AML-193 (cell line): Measurements from ENCODE around the gene KIF5C.
"Not testable (repeated sequence)": the region's sequence is repeated elsewhere in the genome, so short reads cannot be mapped to it uniquely, and the experiment has no call there.

Experiments
- DNase-seq, 2 experiments: peaks; one replicate each; lab custom pipeline; 2025; lab: John Stamatoyannopoulos, UW

Gene KIF5C

DNA sequence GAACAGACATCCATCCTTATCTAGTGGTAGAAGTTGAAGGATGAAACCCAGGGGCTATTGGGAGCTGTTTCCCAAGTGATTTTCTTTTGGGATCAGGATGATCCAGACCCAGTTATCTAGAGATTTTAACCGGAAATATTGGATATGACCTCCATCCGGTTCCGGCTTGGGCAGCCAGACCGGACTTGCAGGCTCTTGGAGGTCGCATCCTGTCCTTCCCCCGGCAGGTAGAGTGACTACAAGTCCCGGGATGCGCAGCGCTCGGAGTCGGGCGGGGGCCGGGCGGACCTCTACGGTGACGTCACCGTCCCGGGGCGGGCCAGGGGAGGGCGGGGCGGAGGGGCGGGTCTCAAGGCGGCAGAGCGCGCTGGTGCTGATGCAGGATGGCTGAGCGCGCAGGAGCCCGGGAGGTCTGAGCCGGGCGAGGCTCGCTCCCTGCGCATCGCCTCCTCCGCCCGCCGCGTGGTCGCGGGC lies at the start of gene KIF5C:
Gene KIF5C, plus strand, starts transcription at position 360 of the 474 bp plus-strand sequence. CDS start 391 bp downstream, outside the sequence.
- DNase-seq: no peak

DNA sequence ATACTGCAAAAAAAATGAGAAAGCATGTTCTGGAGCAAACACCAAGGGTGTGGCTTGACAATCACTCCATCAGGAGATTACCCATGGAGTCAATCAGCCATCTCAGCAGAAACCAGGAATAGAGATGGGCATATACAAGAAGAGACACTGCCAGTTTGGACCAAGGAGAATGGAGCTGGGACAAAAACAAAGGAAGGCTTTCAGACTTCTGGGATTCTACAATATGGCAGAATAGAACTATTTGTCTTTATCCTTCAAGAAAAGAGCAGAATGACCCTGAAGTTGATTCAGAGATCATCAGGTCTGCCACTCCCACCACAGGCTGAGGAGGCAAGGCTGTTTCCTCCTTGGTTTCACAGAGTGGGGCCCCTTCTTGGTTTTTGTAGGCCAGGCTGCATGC lies 48.2 kb upstream of the KIF5C start:
- DNase-seq: no peak

DNA sequence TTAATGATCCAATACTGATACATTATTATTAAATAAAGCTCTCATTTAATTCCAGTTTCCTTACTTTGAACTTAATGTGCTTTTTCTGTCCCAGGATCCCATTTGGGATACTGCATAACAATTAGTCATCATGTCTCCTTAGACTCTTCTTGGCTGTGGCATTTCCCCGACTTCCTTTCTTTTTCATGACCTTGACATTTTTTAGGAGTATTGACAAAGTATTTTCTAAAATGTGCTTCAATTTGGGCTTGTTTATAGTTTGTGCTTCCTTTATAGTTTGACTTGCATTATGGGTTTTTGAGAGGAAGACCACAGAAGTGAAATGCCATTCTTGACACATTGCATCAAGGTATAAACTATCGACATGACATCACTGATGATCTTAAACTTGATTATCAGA lies 46.1 kb upstream of the KIF5C start:
- no peak for DNase-seq

DNA sequence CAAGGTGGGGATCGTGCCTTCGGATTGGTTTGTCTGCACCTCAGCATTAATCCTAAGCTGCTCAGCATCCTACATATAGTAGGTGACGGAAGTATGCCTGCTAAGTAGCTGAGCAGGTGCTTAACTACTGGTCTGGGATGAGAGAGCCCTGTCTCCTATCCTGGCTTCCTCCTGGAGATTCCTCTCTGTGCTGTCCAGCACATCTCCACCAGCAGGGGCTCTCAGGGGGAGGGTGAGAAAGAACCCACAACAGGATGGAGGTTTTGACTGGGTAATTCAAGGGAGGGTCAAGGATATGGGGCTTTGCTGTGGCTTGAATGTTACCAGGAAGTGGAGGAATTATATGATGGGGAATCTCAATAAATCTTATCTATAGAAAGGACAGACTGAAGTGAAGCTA lies 45.4 kb upstream of the KIF5C start:
- DNase-seq: no peak

DNA sequence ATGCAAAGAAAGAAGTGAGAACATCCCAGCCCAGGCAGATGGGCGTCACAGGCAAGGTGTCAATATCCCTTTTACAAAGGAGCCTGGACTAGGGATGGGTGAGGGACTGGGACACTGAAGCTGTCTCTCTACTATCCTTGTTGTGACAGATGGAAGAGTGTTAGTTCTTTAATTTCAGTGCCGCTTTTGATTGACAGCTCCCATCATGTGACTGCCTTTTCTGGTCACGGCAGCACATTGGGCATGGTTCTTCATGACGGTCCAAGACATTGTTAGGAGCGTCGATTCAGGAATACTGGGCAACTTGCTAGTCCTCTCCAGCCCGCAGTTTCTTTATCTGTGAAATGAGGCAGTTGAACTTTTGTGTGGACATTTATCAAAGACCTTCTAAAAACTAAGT lies 42.4 kb upstream of the KIF5C start:
- DNase-seq: no peak

DNA sequence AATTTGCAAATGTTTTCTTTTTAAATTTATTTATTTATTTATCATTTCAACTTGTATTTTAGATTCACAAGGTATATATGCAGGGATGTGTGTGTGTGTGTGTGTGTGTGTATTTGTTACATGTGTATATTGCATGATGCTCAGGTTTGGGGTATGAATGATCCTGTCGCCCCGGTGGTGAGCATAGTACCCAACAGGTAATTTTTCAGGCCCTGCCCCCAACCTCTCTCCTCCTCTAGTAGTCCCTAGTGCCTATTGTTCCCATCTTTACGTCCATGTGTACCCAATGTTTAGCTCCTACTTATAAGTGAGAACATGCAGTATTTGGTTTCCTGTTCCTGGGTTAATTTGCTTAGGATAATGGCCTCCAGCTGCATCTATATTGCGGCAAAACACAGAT lies 33.0 kb upstream of the KIF5C start:
- DNase-seq: no peak

DNA sequence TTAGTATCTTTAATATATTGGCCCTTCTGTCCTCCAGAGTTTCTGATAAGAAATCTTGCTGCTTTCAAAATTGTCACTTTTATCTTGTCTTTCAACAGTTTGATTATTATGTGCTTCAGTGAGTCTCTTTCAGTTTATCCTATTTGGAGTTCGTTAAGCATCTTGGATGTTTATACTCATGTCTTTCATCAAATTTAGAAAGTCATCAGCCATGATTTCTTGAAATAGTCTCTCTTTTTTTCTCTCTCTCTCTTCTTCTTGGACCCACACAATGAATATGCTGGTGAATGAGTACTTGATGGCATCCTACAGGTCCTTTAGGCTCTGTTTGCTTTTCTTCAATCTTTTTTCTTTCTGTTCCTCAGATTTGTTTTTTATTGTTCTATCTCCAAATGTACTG lies 26.9 kb upstream of the KIF5C start:
- no peak for DNase-seq

DNA sequence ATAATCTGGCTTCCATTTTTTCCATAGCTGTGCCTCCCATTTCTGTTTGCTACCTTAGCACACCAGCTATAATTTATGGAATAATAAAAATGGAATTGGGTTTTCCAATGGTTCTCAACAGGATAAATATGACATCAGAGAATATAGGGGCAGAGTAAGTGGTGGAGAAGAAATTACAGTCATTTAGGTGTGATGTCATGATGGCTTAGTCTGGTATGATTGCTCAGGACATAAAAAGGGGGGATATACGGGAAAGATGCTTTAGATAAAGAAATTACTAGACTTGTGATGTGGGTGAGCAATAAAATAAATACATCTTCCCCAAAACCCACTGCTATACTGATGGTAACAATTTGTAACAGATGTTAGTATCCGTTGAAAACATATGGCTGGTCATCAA lies 21.6 kb upstream of the KIF5C start:
- DNase-seq: no peak

DNA sequence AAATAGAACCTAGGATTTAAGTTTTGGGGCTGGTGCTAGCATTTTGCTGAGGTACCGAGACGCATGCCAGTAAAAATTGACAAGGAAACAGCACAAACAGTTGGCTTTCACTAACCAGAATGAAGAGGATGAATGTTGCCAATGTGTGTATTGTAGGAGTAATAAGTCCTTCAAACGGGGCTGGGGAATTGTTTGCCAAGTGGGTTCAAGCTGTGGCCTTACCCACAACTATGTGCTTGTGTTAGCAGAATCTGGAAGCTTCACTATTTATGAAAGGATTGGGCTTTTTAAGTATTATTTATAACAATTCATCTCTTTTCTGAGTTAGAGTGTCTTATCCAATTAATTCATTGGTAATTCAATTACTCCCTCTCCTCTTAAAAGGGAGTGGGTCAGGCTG lies 15.0 kb upstream of the KIF5C start:
- DNase-seq: no peak

DNA sequence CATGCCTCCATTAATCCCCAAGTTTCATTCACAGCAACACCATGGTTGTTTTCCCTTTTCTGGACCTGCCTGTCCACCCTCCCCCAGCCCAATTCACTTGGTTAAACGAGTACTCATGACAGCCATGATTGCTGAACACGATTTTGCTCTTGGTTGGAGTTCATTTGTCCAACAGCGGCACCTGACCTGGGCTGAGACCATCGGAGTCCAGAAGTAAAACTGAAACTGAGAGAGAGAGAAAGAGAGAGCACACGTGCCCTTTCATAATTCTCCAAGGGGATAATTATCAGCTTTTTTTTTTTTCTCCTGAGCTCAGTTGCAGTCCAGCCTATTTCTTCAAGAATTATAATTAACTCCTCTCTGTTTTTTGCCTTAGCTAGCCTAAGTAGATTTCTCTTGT lies 13.7 kb upstream of the KIF5C start:
- DNase-seq: no peak

DNA sequence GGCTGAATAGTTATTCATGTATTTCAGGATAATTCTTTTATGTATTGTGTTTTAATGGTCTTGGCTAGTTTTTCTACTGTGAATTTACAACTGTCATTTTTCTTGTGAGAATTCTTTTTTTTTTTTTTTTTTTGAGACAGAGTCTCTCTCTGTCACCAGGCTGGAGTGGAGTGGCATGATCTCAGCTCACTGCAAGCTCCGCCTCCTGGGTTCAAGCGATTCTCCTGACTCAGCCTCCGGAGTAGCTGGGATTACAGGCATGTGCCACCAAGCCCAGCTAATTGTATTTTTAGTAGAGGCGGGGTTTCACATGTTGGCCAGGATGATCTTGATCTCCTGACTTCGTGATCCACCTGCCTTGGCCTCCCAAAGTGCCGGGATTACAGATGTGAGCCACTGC lies 12.5 kb upstream of the KIF5C start:
- not testable (repeated sequence) for DNase-seq

DNA sequence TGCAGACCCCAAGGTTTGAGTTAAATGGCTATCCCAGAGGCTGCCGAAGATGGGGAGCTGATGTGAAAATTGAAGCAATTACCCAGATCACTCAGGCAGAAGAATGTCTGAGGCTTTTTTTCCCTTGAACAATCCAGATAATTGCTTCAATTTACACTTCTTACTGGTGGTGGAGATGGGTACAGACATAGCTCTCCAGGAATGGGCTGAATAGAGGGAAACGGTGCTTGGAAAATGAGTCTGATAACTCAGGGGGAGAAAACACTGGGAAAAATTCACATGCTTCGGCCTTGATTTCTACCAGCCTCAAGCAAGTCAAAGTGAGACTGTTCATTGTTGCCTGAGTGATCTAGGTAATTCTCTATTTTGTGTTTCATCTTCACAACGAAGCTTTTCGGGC lies 9.5 kb upstream of the KIF5C start:
- no peak for DNase-seq

DNA sequence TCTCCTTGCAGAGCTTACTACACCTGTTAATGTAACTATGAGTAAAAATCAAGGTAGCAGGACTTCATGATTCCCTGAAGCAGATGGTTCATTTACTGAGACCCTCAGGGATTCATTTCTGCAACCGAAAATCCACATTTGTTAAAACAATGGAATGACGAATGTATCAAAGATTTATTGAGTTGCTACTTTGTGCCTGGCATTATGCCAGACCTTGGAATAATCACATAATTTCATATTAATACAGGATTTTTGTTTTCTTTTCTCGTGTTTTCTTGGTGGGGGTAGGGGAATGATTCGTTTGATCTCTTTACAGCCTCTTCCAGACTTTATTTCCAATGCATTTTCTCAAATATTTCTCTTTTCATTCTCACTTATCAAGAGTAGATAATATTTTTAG lies 8.9 kb upstream of the KIF5C start:
- DNase-seq: no peak

DNA sequence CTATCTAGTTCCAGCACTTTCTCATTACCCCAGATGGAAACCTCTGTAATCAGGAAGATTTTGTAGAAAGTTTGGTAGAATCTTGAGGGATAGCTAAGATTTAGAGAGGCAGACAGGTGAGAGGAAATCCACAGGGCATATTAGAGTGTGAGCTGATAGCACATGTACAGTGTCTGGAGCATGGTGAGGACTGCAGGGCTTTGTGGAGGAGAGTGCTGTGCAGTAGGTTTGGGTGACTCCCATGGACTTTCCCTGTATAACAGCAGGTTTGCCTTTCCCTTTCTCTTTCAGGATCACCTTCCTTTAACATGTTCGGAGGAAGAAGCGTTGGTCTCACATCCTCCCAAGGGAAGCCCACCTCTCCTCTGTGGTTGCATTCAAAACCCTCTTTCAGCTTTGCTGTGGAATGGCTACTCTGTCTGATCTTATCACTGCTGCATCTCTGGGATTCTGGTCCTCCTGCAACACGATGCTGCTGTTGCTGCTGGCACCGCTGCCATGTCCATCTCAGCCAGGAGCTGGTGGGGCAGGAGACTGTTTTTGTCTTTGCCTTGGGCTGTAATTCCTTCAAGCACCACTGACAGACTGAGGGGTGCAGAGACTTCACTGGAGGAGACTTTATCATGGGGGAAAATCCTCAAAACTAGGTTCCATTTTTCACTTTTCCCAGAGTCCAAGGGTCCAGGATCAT lies 7.8 kb upstream of the KIF5C start:
- no peak for DNase-seq

DNA sequence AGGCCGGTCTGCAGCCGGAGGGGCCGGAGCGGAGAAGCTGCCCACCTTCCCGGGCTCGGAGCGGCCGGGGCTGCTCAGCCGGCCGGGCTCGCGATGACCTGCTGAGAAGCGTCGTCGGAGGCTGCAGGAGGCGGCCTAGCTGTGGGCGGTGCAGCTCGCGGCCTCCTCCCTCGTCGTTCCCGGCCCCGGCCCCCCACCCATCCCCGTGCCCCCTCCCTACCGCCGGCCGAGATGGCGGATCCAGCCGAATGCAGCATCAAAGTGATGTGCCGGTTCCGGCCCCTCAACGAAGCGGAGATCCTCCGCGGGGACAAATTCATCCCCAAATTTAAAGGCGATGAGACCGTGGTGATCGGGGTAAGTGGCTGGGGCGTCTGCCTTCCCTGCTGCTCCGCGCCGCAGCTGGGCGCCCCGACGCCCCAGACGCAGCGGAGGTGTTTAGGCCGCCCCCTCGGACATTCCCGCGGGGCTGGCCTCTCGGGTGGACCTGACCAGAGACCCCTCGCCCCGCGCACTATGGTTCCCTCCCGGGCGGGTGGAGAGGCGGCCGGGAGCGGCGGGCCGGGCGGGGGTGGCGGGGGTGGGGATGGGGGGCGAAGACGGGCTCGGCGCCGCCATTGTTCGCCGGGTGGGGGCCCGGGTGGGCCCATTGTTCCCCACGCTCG lies 492 bp downstream of the KIF5C start:
- no peak for DNase-seq

DNA sequence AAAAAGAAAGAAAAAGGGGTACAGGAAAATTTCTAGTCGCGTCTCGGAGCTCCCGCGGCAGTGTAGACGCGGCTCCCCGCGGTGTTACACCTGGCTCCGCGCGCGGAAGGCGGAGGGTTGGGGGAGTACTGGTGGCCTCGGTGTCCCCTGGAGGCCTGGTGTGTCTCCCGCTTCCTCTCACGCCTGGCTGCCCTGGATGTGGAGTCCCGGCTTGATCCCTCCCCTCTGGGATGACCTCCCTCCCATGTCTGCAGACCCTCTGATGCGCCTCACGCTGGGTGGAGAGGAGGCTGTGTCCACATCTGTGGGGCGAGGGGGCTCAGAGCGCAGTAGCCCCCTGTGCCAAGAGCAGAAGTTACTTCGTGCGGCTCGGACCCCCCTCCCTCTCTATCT lies 1.2 kb downstream of the KIF5C start:
- no peak for DNase-seq

DNA sequence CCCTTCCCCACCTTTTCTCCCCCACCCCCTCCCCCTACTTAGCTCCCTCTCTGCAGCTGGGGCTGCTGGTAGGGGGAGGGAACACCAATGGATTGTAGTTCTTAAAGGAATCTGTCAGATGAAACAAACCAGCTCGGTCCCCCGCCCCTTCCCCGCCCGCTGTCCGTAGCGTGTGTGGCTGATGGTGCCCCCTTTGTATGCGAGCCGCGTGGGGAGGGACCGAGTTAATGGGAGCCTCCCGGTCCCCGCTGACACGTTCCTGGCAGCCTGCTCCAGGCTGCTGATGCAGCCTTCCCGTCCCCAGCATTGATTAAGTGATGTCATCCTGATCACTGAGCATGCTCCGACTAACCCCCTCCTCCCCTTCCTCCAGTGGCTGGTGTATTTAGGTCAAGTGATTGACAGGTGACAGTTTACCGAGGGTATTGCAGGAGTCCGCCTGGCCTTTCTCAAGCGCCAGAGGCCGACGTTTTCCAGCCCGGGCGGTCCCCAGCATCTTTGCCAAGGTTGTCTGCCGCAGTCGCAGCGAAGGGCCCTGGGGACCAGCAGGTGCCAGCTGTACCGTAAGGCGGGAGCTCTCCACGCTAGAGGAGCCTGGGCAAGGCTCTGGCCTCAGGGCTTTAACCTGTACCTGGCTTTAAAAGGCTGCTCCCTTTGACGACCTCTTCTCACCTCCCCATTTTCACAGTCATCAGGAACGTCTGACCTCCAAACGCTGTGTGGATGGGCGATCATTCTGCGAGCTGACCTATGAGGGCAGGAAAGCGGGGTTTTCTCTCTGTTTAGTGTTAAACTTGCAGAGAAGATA lies 1.8 kb downstream of the KIF5C start:
- DNase-seq: no peak

DNA sequence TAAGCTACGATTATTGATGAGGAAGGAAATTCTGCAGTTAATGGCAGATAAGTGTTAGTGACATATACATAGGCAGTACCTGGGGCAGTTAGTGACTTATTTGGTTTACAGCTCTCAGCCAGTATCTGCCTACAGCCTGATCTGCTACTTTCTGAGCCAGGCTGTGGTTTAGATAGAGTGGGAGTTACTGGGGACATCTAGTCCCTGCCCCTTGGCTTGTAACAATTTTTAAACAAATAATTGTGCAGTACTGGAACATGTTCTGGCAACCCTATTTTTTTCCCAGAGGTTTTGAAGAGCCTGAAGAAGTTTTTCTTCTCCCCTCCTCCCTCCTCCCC lies 2.3 kb downstream of the KIF5C start:
- no peak for DNase-seq

DNA sequence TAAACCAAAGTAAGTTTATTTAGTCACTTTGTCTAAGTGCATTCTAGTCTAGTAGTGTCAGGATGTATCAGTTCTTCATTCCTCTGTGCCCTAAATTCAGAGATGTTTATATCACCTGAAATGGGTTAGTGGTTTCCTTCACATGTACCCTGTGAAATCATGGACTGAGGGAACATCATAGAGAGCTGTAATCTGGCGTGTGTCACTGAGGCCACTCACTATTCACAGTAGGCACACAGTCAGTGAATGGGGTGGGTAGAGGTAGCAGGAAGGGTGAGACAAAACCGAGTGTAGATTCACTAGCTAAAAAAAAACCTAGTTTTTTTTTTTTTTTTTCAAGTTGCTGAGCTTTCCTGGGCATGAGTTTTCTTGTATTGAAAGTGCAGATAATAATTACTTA lies 5.6 kb downstream of the KIF5C start:
- no peak for DNase-seq

DNA sequence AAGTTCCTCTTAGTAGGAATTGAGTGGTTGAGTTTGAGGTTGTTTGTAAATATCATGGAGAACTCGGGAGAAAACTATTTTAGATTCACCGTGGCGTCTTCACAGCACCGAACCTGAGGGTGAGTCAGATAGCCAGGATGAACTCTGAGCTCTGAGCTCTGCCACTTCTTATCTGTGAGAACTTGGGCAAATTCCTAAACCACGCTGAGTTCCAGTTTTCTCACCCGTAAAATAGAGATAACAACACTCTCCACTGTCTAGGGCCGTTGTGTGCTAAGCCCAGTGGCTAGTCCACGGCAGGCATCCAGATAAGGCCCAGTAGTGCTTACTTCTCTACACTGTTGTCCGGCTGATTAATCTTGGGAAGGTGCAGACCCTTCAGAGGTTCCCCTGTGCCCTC lies 7.0 kb downstream of the KIF5C start:
- no peak for DNase-seq

DNA sequence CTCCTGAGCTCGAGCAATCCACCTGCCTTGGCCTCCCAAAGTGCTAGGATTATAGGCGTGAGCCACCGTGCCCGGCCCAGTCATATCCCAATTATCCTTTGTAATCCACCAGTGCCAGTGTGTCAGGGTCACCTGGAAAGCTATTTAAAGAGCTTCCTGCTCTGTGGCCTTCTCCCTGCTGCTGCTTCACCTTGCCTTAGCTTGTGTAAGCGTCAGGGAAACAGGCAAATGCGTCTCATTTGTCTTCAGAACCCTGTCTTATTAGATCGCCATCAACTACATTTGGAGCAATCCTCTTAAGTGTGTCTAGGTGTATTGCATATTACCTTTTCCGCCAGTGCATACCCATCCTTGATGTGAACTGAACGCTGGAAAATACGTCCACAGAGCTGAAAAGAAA lies 10.2 kb downstream of the KIF5C start:
- no peak for DNase-seq

DNA sequence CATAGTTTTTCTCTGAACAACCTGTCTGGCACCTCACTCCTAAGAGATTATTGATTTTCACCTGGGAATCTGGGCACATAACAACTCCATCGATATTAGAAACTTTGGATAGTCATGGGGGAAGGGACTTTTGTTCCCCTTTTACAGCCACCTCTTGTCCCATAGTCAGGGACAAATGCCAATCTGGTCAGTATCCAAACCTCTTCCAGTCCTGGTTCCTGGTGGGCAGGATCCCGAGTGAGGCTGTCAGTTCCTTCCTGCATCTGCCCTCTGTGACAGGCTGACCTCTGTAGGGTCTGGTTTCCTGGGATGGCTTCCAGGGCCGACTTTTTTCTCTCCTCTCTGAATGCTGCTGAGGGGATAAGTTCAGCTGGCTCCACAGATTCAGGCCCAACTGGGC lies 11.0 kb downstream of the KIF5C start:
- no peak for DNase-seq

DNA sequence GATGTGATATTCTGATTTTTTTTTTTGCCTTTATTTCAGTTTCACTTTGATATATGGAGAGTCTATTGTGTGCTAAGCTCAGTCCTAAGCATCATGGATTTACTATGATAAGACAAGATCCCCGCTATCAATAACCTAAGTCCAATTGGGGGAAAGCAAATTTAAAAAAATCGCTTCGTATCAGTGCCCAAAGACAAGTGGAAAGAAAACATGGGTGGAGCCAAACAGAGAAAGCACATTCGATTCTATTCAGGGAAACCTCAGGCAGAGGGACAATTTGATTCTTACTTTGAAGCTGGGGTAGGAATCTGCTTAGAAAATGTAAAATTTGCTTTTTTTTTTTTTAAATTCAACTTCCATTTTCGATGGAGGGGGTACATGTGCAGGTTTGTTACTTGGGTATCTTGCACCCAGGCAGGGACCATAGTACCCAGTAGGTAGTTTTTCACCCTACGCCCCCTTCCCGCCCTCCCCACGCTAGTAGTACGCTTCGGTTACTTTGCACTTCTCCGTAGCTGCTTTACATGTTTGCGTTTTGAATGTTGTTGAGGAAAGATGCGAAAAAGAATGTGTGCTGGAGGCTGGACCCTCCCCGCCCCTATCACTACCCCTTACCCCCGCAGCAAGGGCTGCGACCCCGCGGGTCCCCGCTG lies 12.4 kb downstream of the KIF5C start:
- DNase-seq: no peak
